ENCODE results near the gene CNOT2.
"Not testable (repeated sequence)": the region's sequence is repeated elsewhere in the genome, so short reads cannot be mapped to it uniquely, and the experiment has no call there.

CNOT2 gene

GRCh38 chr12:70379846-70380245 lies 136.6 kb downstream of the CNOT2 start:
- no peak overlapping the region for H3K9ac ChIP-seq (ENCODE audit: low read depth, low read length)
- peaks cover 8% of the 10 kb centered on the region; the same call in 1 of the 2 replicates for H3K4me1 ChIP-seq (ENCODE audit: insufficient read depth, low read length)
- peaks cover 3% of the 10 kb centered on the region; the same call in 1 of the 2 replicates for H3K36me3 ChIP-seq (ENCODE audit: insufficient read depth, low read length)
- H3K9me3 ChIP-seq (ENCODE audit: control insufficient read depth, insufficient read depth, low read length) = peaks cover 5% of the 10 kb centered on the region; the same call in 1 of the 2 replicates

- H3K9ac ChIP-seq (ENCODE audit: low read depth, low read length) = no peak overlapping the region
- H3K4me1 ChIP-seq (ENCODE audit: insufficient read depth, low read length) = peaks cover 8% of the 10 kb centered on the region; the same call in 1 of the 2 replicates
- peaks cover 3% of the 10 kb centered on the region; the same call in 1 of the 2 replicates for H3K36me3 ChIP-seq (ENCODE audit: insufficient read depth, low read length)
- H3K9me3 ChIP-seq (ENCODE audit: control insufficient read depth, insufficient read depth, low read length) = peaks cover 5% of the 10 kb centered on the region; the same call in 1 of the 2 replicates
Observed at GRCh38 chr12:70383484-70383883, 140.3 kb downstream of the CNOT2 start.

DNA sequence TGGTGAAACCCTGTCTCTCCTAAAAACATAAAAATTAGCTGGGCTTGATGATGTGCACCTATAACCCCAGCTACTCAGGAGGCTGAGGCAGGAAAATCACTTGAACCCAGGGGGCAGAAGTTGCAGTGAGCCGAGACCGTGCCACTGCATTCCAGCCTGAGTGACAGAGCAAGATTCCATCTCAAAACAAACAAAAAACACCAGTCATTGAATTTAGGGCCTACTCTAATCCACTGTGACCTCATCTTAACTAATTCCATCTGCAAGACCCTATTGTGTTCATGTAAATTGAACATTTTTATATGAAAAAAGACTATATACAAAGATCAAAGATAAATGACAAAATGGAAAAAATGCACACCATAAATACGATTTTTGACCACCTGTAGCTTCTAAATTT lies 140.7 kb downstream of the CNOT2 start:
- Histone ChIP-seq H3K4me1 (ENCODE audit: insufficient read depth, low read length) (peaks cover 8% of the 10 kb centered on the region; the same call in 1 of the 2 replicates), H3K36me3 (ENCODE audit: insufficient read depth, low read length) (peaks cover 3% of the 10 kb centered on the region; the same call in 1 of the 2 replicates), H3K9me3 (ENCODE audit: control insufficient read depth, insufficient read depth, low read length) (peaks cover 5% of the 10 kb centered on the region; the same call in 1 of the 2 replicates), H3K9ac (ENCODE audit: low read depth, low read length) (no peak overlapping the region)

GRCh38 chr12:70386771-70387170 lies 143.5 kb downstream of the CNOT2 start:
- Histone ChIP-seq H3K9me3 (ENCODE audit: control insufficient read depth, insufficient read depth, low read length) (no peaks in the 10 kb centered on the region), H3K4me1 (ENCODE audit: insufficient read depth, low read length) (peaks cover 8% of the 10 kb centered on the region; the same call in 1 of the 2 replicates), H3K36me3 (ENCODE audit: insufficient read depth, low read length) (no peaks in the 10 kb centered on the region), H3K9ac (ENCODE audit: low read depth, low read length) (no peak overlapping the region)

GRCh38 chr12:70389678-70390077 lies 146.4 kb downstream of the CNOT2 start:
- 0 out of 2 replicates have a peak, but pooled peaks cover 7% of the 10 kb centered on the region for H3K4me1 ChIP-seq (ENCODE audit: insufficient read depth, low read length)
- H3K9me3 ChIP-seq (ENCODE audit: control insufficient read depth, insufficient read depth, low read length) = no peaks in the 10 kb centered on the region
- no peak overlapping the region for H3K9ac ChIP-seq (ENCODE audit: low read depth, low read length)
- H3K36me3 ChIP-seq (ENCODE audit: insufficient read depth, low read length) = no peaks in the 10 kb centered on the region

GRCh38 chr12:70392631-70393030 lies 149.4 kb downstream of the CNOT2 start:
- H3K4me1 ChIP-seq (ENCODE audit: insufficient read depth, low read length); H3K9ac ChIP-seq (ENCODE audit: low read depth, low read length); H3K9me3 ChIP-seq (ENCODE audit: control insufficient read depth, insufficient read depth, low read length); H3K36me3 ChIP-seq (ENCODE audit: insufficient read depth, low read length): not testable (repeated sequence)

DNA sequence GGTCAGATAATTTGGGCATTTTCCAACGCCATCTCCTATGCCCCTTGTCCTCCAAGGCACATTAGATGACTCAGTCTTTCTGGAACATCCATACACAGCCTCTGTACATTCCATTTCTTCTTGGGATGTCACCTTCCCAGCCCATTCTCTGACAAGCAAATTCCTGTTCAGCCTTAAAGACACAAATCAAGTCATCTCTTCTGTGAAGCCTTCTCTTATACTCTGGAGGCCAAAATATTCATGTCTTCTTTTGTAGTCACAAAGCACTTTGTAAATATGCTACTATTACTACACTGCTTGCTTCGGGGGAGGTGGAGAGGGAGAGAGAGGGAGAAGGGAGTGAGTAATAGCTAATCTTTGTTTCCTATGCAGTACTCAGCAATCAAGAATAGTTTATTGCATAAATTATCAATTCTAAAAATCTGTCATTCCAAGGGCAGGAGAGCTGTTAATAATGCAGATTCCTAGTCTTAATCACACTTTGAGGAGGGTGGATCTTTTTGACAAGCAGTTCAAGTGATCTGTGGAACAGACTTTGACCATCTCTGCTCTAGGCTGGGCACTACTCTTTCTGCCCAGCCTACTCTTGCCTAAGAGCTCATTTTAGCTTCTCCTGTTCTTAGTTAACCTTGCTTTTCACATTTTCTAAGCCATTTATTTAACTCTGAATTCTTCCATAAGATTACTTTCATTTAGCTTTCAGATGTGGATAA lies 150.7 kb downstream of the CNOT2 start:
- no peaks in the 10 kb centered on the region for H3K36me3 ChIP-seq (ENCODE audit: insufficient read depth, low read length)
- H3K4me1 ChIP-seq (ENCODE audit: insufficient read depth, low read length) = 0 out of 2 replicates have a peak, but pooled peaks cover 7% of the 10 kb centered on the region
- H3K9ac ChIP-seq (ENCODE audit: low read depth, low read length) = no peak overlapping the region
- no peaks in the 10 kb centered on the region for H3K9me3 ChIP-seq (ENCODE audit: control insufficient read depth, insufficient read depth, low read length)

- Histone ChIP-seq H3K36me3 (ENCODE audit: insufficient read depth, low read length) (peaks cover 7% of the 10 kb centered on the region), H3K9ac (ENCODE audit: low read depth, low read length) (no peak overlapping the region), H3K4me1 (ENCODE audit: insufficient read depth, low read length) (0 out of 2 replicates have a peak, but pooled peaks cover 7% of the 10 kb centered on the region), H3K9me3 (ENCODE audit: control insufficient read depth, insufficient read depth, low read length) (no peaks in the 10 kb centered on the region)
Observed at GRCh38 chr12:70398002-70398401, 154.8 kb downstream of the CNOT2 start.

- Histone ChIP-seq H3K9me3 (ENCODE audit: control insufficient read depth, insufficient read depth, low read length) (no peaks in the 10 kb centered on the region), H3K4me1 (ENCODE audit: insufficient read depth, low read length) (0 out of 2 replicates have a peak, but pooled peaks cover 3% of the 10 kb centered on the region), H3K36me3 (ENCODE audit: insufficient read depth, low read length) (peaks cover 7% of the 10 kb centered on the region), H3K9ac (ENCODE audit: low read depth, low read length) (no peak overlapping the region)
Observed at GRCh38 chr12:70398862-70399261, 155.6 kb downstream of the CNOT2 start.

GRCh38 chr12:70399311-70399710 lies 156.1 kb downstream of the CNOT2 start:
- Histone ChIP-seq H3K9ac (ENCODE audit: low read depth, low read length) (no peak overlapping the region), H3K4me1 (ENCODE audit: insufficient read depth, low read length) (no peaks in the 10 kb centered on the region), H3K9me3 (ENCODE audit: control insufficient read depth, insufficient read depth, low read length) (no peaks in the 10 kb centered on the region), H3K36me3 (ENCODE audit: insufficient read depth, low read length) (peaks cover 7% of the 10 kb centered on the region)

GRCh38 chr12:70400124-70400523 lies 156.9 kb downstream of the CNOT2 start:
- Histone ChIP-seq H3K9ac (ENCODE audit: low read depth, low read length) (no peak overlapping the region), H3K4me1 (ENCODE audit: insufficient read depth, low read length) (no peaks in the 10 kb centered on the region), H3K36me3 (ENCODE audit: insufficient read depth, low read length) (peaks cover 7% of the 10 kb centered on the region), H3K9me3 (ENCODE audit: control insufficient read depth, insufficient read depth, low read length) (no peaks in the 10 kb centered on the region)

DNA sequence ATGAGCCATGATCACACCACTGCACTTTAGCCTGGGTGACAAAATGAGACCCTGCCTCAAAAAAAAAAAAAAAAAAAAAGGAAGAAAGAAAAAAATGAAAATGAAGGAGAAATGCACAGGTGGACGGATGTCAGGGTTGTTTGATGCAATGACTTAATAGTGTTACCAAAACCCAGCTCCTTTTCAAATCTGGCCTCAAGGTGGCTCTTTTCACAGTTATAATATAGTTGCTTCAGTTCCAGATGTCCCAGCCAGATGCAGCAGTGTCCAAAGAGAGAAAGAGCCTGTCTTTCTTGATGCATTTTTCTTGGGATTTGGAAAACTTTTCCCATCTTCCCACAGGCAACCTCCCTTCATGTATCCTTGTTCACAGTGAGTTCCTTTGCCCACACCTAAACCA lies 159.4 kb downstream of the CNOT2 start:
- no peaks in the 10 kb centered on the region for H3K9me3 ChIP-seq (ENCODE audit: control insufficient read depth, insufficient read depth, low read length)
- no peaks in the 10 kb centered on the region for H3K4me1 ChIP-seq (ENCODE audit: insufficient read depth, low read length)
- peaks cover 7% of the 10 kb centered on the region for H3K36me3 ChIP-seq (ENCODE audit: insufficient read depth, low read length)
- no peak overlapping the region for H3K9ac ChIP-seq (ENCODE audit: low read depth, low read length)

DNA sequence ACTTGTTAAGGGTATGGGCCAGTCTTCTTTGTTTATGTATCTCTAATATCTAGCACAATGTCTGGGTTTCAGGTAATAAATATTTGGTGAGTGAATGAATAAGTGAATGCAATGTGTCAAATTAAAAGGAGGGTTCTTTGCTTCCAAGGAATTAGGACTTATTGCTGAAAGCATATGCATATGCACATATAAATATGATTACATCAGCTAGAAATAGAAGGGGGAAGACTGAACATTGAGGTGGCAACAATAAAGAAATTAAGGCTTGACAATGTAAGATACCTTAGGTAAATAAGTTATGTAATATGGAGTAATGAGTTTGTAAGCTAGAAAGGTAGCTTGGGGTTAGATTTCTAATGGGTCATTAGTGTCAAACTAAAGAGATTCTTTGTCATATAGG lies 160.6 kb downstream of the CNOT2 start:
- H3K4me1 ChIP-seq (ENCODE audit: insufficient read depth, low read length) = no peaks in the 10 kb centered on the region
- no peaks in the 10 kb centered on the region for H3K9me3 ChIP-seq (ENCODE audit: control insufficient read depth, insufficient read depth, low read length)
- H3K36me3 ChIP-seq (ENCODE audit: insufficient read depth, low read length) = peaks cover 7% of the 10 kb centered on the region
- H3K9ac ChIP-seq (ENCODE audit: low read depth, low read length) = no peak overlapping the region

Measured in ES-I3 (cell line).